Measurements from ENCODE around the gene EGFL7.
"Not testable (repeated sequence)": the region's sequence is repeated elsewhere in the genome, so short reads cannot be mapped to it uniquely, and the experiment has no call there.

The EGFL7 gene

GRCh38 chr9:136707011-136707410 lies 44.3 kb downstream of the EGFL7 start:
- no peak for DNase-seq (ENCODE audit: low spot score)
- in situ Hi-C loops (cut with MboI; ENCODE audit: low sequenced_read_pairs, unreplicated experiment), result no loop called here
- no peak for TF ChIP-seq CTCF (IDR thresholded peaks at IDR 0.05; ENCODE audit: borderline replicate concordance, control extremely low read depth, extremely low read depth, insufficient read depth, missing control alignments)

- no peak for DNase-seq (ENCODE audit: low spot score)
- in situ Hi-C loops (cut with MboI; ENCODE audit: low sequenced_read_pairs, unreplicated experiment), result no loop called here
- TF ChIP-seq CTCF (IDR thresholded peaks at IDR 0.05; ENCODE audit: borderline replicate concordance, control extremely low read depth, extremely low read depth, insufficient read depth, missing control alignments), result no peak
Observed at GRCh38 chr9:136707849-136708517, 45.3 kb downstream of the EGFL7 start.

- in situ Hi-C loops (cut with MboI; ENCODE audit: low sequenced_read_pairs, unreplicated experiment), result no loop called here
- TF ChIP-seq CTCF (IDR thresholded peaks at IDR 0.05; ENCODE audit: borderline replicate concordance, control extremely low read depth, extremely low read depth, insufficient read depth, missing control alignments), result no peak
- DNase-seq (ENCODE audit: low spot score), result no peak
Observed at GRCh38 chr9:136709454-136710109, 46.9 kb downstream of the EGFL7 start.

- no peak for TF ChIP-seq CTCF (IDR thresholded peaks at IDR 0.05; ENCODE audit: borderline replicate concordance, control extremely low read depth, extremely low read depth, insufficient read depth, missing control alignments)
- in situ Hi-C loops (cut with MboI; ENCODE audit: low sequenced_read_pairs, unreplicated experiment), result no loop called here
- DNase-seq (ENCODE audit: low spot score), result no peak
Observed at GRCh38 chr9:136710543-136710942, 47.8 kb downstream of the EGFL7 start.

- in situ Hi-C loops (cut with MboI; ENCODE audit: low sequenced_read_pairs, unreplicated experiment), result not testable (repeated sequence)
Observed at GRCh38 chr9:136711219-136711648, 48.5 kb downstream of the EGFL7 start.

GRCh38 chr9:136711751-136712689 lies 49.3 kb downstream of the EGFL7 start, which contains the start of gene DIPK1B:
Gene DIPK1B (plus strand): TSS chr9:136712572. CDS start chr9:136712666, 94 bp downstream.
- DNase-seq (ENCODE audit: low spot score), result peak; percentile 74
- no peak for TF ChIP-seq CTCF (IDR thresholded peaks at IDR 0.05; ENCODE audit: borderline replicate concordance, control extremely low read depth, extremely low read depth, insufficient read depth, missing control alignments)
- in situ Hi-C loops (cut with MboI; ENCODE audit: low sequenced_read_pairs, unreplicated experiment), result no loop called here

More at GRCh38 chr9:136711219-136711648, 48.5 kb downstream of the EGFL7 start:
- not testable (repeated sequence) for DNase-seq (ENCODE audit: low spot score)
